GM12873 (cell line): ENCODE measurements around the gene MACROD2.

ENCODE experiments used
- TF ChIP-seq, protein P1 (sequence below): IDR thresholded peaks from 2 replicates; pipeline ENCODE4 v1.5.1; 2012; ENCODE audit warnings: low read depth, mild to moderate bottlenecking, moderate library complexity, low read length, control low read depth; ENCODE audit not compliant: insufficient read depth; ENCODE audit errors: missing control alignments

The MACROD2 gene

DNA sequence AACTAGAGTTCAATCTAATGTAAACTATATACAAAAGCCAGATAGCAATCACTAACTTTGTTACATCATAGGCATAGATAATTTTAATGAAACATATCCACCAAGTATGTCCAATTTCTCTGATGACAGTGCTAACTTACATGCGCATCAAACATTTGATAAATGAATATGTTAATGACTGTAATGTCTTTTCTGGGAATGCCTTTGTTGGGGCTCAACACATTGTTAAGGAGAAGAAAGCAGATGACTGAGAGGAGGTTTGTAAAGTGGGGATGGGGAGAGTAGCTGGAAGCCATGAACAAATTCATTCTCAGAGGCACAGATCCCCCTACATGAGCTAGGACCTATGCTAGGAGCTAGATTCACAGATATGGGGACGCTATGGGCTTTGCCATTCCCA, 1627.9 kb downstream of the MACROD2 start:
- TF ChIP-seq, protein P1, sequence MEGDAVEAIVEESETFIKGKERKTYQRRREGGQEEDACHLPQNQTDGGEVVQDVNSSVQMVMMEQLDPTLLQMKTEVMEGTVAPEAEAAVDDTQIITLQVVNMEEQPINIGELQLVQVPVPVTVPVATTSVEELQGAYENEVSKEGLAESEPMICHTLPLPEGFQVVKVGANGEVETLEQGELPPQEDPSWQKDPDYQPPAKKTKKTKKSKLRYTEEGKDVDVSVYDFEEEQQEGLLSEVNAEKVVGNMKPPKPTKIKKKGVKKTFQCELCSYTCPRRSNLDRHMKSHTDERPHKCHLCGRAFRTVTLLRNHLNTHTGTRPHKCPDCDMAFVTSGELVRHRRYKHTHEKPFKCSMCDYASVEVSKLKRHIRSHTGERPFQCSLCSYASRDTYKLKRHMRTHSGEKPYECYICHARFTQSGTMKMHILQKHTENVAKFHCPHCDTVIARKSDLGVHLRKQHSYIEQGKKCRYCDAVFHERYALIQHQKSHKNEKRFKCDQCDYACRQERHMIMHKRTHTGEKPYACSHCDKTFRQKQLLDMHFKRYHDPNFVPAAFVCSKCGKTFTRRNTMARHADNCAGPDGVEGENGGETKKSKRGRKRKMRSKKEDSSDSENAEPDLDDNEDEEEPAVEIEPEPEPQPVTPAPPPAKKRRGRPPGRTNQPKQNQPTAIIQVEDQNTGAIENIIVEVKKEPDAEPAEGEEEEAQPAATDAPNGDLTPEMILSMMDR: no peak

DNA sequence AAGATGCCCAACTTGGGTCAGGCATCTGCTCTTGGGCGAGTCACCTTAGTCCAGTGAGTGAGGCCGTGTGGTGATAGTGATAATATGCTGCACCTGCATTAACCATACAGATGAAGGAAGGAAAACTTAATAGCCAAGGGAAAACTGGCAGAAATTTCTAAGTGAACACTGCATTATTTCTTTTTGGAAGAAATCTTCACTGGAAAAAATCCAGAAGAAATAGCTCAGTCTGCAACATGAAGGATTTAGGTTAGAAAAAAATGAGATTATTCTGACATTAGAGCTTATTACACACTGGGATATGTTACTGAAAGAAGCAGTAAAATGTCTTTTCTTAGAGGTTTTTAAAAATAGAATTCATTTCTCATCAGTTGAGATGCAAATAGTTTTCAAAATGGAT, 1630.7 kb downstream of the MACROD2 start:
- TF ChIP-seq, protein P1: no peak

DNA sequence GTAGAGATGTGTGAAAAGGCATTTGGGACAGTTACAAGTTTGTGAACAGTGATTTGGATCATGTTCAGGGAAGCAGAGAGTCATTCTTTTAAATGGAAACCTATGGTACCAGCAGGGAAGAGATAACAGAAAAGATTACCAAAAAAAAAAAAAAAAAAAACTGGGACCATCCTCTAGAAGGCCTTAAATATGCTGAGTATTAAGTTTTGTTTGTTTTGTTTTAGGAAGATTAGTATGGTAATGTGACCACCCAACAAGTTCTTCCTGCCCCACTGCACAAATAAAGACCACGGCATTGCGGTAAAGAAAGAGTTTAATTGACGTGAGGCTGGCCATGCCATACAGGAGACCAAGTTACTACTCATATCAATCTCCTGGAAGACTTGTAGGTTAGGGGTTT, 1631.8 kb downstream of the MACROD2 start:
- TF ChIP-seq, protein P1: no peak

DNA sequence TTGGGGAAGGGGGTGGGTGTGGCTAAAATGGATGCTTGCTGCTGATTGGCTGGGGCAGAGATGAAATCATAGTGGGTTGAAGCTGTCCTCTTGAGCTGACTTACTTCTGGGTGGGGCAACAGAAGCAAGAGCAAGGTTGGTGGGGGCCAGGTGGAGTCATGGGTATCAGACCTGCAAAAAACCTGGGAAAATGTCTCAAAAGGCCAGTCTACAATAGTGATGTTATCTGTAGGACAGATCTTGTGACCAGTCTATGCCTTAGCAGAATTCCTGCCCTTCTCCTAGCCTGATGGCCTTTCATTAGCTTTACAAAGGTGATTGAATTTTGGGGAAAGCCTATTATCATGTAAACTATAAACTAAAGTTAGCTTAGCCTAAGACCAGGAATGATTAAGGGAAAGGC, 1632.2 kb downstream of the MACROD2 start:
- TF ChIP-seq, protein P1: no peak

DNA sequence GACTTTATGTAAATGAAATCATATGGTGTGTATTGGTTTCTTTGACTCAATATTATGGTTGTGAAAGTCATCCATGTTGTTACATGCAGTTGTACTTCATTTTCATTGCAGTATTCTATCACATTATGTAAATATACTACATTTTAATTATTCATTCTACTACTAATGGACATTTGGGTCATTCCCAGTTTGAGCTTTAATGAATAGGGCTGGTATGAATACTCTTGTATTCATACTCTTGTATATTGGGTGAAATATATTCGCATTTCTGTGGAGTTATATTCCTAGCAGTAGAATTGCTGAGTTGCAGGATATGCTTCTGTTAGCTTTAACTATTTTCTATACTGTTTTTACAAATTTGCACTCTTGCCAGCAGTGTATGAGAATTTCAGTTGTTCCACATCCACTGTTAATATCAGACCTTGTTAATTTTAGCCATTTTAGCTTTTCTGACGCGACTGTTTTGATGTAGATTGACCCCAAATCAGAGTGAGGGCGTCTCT, 1633.6 kb downstream of the MACROD2 start:
- TF ChIP-seq, protein P1: no peak

DNA sequence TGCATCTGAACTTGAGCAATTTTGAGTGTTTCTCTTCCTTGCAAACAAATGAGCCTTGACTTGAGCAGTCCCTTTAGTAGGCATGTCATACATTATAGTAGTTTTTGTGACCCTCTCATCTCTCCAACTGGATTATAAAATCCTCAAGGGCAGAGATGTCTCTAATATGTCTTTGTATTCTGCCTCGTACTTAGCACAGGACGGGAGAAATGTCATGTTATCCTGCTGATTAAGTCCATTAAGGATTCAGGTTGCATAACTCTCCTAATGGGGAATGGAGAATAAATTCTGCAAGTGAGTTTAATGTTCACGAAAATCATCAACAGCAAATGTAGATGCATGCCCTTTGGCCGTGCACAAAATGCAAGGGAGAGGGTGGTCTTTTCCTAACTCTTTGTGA, 1635.0 kb downstream of the MACROD2 start:
- TF ChIP-seq, protein P1: no peak

DNA sequence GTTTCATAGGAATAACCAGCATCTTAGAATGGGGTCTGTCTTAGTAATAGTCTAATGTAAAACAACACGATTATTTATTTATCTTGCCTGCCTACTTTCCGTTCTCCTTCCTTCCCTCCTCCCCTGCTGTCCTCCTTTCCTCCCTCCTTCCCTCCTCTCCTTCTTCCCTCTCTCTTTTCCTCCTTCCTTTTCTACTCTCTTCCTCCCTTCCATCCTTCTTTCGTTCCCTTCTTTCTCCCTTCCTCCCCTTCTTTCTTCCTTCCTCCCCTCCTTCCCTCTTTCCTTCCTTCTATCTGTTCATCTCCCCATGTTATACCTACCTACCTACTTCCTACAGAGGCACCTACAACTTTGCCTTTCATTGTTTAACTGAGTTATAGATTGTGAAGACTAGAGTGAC, 1637.4 kb downstream of the MACROD2 start:
- TF ChIP-seq, protein P1: no peak
